Measurements from ENCODE around the gene LRAT.

LRAT gene

GRCh38 chr4:154727540-154727939 lies 16.3 kb upstream of the LRAT start:
- H3K4me3 ChIP-seq (ENCODE audit: low read depth in 1 of 2, low read length in 2 of 2), result no peak overlapping the region
- H3K4me1 ChIP-seq (ENCODE audit: insufficient read depth, low read length), result no peaks in the 10 kb centered on the region
- H4K20me1 ChIP-seq (ENCODE audit: insufficient read depth, low read length), result no peaks in the 10 kb centered on the region
- no peaks in the 10 kb centered on the region for H3K79me2 ChIP-seq (ENCODE audit: insufficient read depth, low read length)
- ATAC-seq (ENCODE audit: insufficient read depth, low read depth) (no peak), DNase-seq (no peak)
- no peaks in the 10 kb centered on the region for H3K36me3 ChIP-seq (ENCODE audit: insufficient read depth, low read length)
- H3K27me3 ChIP-seq (ENCODE audit: insufficient read depth, low read length, poor library complexity), result peaks cover 2% of the 10 kb centered on the region
- H3K9me3 ChIP-seq (ENCODE audit: insufficient read depth, low read length, severe bottlenecking), result no peaks in the 10 kb centered on the region
- TF ChIP-seq EZH2 (IDR thresholded peaks at IDR 0.05; ENCODE audit: borderline replicate concordance, low read depth, low read length, severe bottlenecking) (no peak), CTCF (IDR thresholded peaks at IDR 0.05; ENCODE audit: borderline replicate concordance, extremely low read depth, low read length, poor library complexity, severe bottlenecking) (no peak)
- H3K9ac ChIP-seq (ENCODE audit: low read depth, low read length), result no peak overlapping the region
- no peak overlapping the region for H3K4me2 ChIP-seq (ENCODE audit: insufficient read depth, low read length)
- no peak overlapping the region for H2AFZ ChIP-seq (ENCODE audit: low read depth, low read length)
- no peak overlapping the region for H3K27ac ChIP-seq (ENCODE audit: low read length)

GRCh38 chr4:154731756-154732155 lies 12.0 kb upstream of the LRAT start:
- Histone ChIP-seq H3K9me3 (ENCODE audit: insufficient read depth, low read length, severe bottlenecking) (no peaks in the 10 kb centered on the region), H3K4me2 (ENCODE audit: insufficient read depth, low read length) (no peak overlapping the region), H4K20me1 (ENCODE audit: insufficient read depth, low read length) (no peaks in the 10 kb centered on the region), H3K36me3 (ENCODE audit: insufficient read depth, low read length) (no peaks in the 10 kb centered on the region), H3K79me2 (ENCODE audit: insufficient read depth, low read length) (no peaks in the 10 kb centered on the region), H3K4me3 (ENCODE audit: low read depth in 1 of 2, low read length in 2 of 2) (no peak overlapping the region), H3K27me3 (ENCODE audit: insufficient read depth, low read length, poor library complexity) (peaks cover 2% of the 10 kb centered on the region), H2AFZ (ENCODE audit: low read depth, low read length) (no peak overlapping the region), H3K27ac (ENCODE audit: low read length) (no peak overlapping the region), H3K9ac (ENCODE audit: low read depth, low read length) (no peak overlapping the region), H3K4me1 (ENCODE audit: insufficient read depth, low read length) (no peaks in the 10 kb centered on the region)
- TF ChIP-seq EZH2 (IDR thresholded peaks at IDR 0.05; ENCODE audit: borderline replicate concordance, low read depth, low read length, severe bottlenecking), result no peak
- TF ChIP-seq CTCF (IDR thresholded peaks at IDR 0.05; ENCODE audit: borderline replicate concordance, extremely low read depth, low read length, poor library complexity, severe bottlenecking), result no peak
- ATAC-seq (ENCODE audit: insufficient read depth, low read depth), result no peak
- no peak for DNase-seq

GRCh38 chr4:154732669-154733068 lies 11.1 kb upstream of the LRAT start:
- no peak overlapping the region for H3K4me2 ChIP-seq (ENCODE audit: insufficient read depth, low read length)
- H3K4me1 ChIP-seq (ENCODE audit: insufficient read depth, low read length), result no peaks in the 10 kb centered on the region
- no peak overlapping the region for H3K9ac ChIP-seq (ENCODE audit: low read depth, low read length)
- DNase-seq, result no peak
- TF ChIP-seq CTCF (IDR thresholded peaks at IDR 0.05; ENCODE audit: borderline replicate concordance, extremely low read depth, low read length, poor library complexity, severe bottlenecking), result no peak
- no peak for TF ChIP-seq EZH2 (IDR thresholded peaks at IDR 0.05; ENCODE audit: borderline replicate concordance, low read depth, low read length, severe bottlenecking)
- H2AFZ ChIP-seq (ENCODE audit: low read depth, low read length), result no peak overlapping the region
- no peaks in the 10 kb centered on the region for H4K20me1 ChIP-seq (ENCODE audit: insufficient read depth, low read length)
- no peaks in the 10 kb centered on the region for H3K79me2 ChIP-seq (ENCODE audit: insufficient read depth, low read length)
- peaks cover 2% of the 10 kb centered on the region for H3K27me3 ChIP-seq (ENCODE audit: insufficient read depth, low read length, poor library complexity)
- H3K27ac ChIP-seq (ENCODE audit: low read length), result no peak overlapping the region
- H3K4me3 ChIP-seq (ENCODE audit: low read depth in 1 of 2, low read length in 2 of 2), result no peak overlapping the region
- H3K9me3 ChIP-seq (ENCODE audit: insufficient read depth, low read length, severe bottlenecking), result no peaks in the 10 kb centered on the region
- no peaks in the 10 kb centered on the region for H3K36me3 ChIP-seq (ENCODE audit: insufficient read depth, low read length)
- no peak for ATAC-seq (ENCODE audit: insufficient read depth, low read depth)

- Histone ChIP-seq H3K9ac (ENCODE audit: low read depth, low read length) (no peak overlapping the region), H3K4me2 (ENCODE audit: insufficient read depth, low read length) (no peak overlapping the region), H4K20me1 (ENCODE audit: insufficient read depth, low read length) (no peaks in the 10 kb centered on the region), H2AFZ (ENCODE audit: low read depth, low read length) (no peak overlapping the region), H3K27ac (ENCODE audit: low read length) (no peak overlapping the region), H3K9me3 (ENCODE audit: insufficient read depth, low read length, severe bottlenecking) (no peaks in the 10 kb centered on the region), H3K4me1 (ENCODE audit: insufficient read depth, low read length) (no peaks in the 10 kb centered on the region), H3K36me3 (ENCODE audit: insufficient read depth, low read length) (no peaks in the 10 kb centered on the region), H3K79me2 (ENCODE audit: insufficient read depth, low read length) (no peaks in the 10 kb centered on the region), H3K4me3 (ENCODE audit: low read depth in 1 of 2, low read length in 2 of 2) (no peak overlapping the region), H3K27me3 (ENCODE audit: insufficient read depth, low read length, poor library complexity) (peaks cover 2% of the 10 kb centered on the region)
- no peak for DNase-seq
- TF ChIP-seq EZH2 (IDR thresholded peaks at IDR 0.05; ENCODE audit: borderline replicate concordance, low read depth, low read length, severe bottlenecking) (no peak), CTCF (IDR thresholded peaks at IDR 0.05; ENCODE audit: borderline replicate concordance, extremely low read depth, low read length, poor library complexity, severe bottlenecking) (no peak)
- ATAC-seq (ENCODE audit: insufficient read depth, low read depth), result no peak
Observed at GRCh38 chr4:154736770-154737169, 7.0 kb upstream of the LRAT start.
